GM12891 (cell line): ENCODE data around the gene ZNF688.
A peak's percentile ranks its signal among the peaks of the same experiment; 100 is the strongest.
"Not testable (repeated sequence)": the region's sequence is repeated elsewhere in the genome, so short reads cannot be mapped to it uniquely, and the experiment has no call there.

Experiments used
- DNase-seq: peaks from one replicate; pipeline ENCODE4 v3.0.0; 2011; ENCODE audit warnings: low spot score; ENCODE audit not compliant: insufficient read length
- FAIRE-seq: peaks from 2 replicates; lab custom pipeline; 2011; peaks lifted over from hg19 to GRCh38; lab: Jason Lieb, UNC
- PAX5 ChIP-seq: IDR thresholded peaks from 2 replicates; pipeline ENCODE4 v1.6.1; 2011; ENCODE audit warnings: low read length, moderate library complexity, mild to moderate bottlenecking; ENCODE audit not compliant: insufficient read depth, severe bottlenecking
- POLR2A ChIP-seq: IDR thresholded peaks from 2 replicates; pipeline ENCODE4 v1.6.1; 2011; ENCODE audit warnings: low read depth, low read length, control low read depth
- POLR2AphosphoS5 ChIP-seq: IDR thresholded peaks from 2 replicates; pipeline ENCODE4 v1.6.1; 2011; ENCODE audit warnings: low read depth, low read length, control low read depth
- POU2F2 ChIP-seq: IDR thresholded peaks from 2 replicates; pipeline ENCODE4 v1.6.1; 2011; ENCODE audit warnings: low read depth, mild to moderate bottlenecking, control low read depth, low read length, moderate library complexity
- SPI1 ChIP-seq: IDR thresholded peaks from 2 replicates; pipeline ENCODE4 v1.6.1; 2011; ENCODE audit warnings: low read depth, low read length, control low read depth
- TAF1 ChIP-seq: IDR thresholded peaks from 2 replicates; pipeline ENCODE4 v1.6.1; 2011; ENCODE audit warnings: low read depth, low read length, control low read depth

Gene ZNF688

DNA sequence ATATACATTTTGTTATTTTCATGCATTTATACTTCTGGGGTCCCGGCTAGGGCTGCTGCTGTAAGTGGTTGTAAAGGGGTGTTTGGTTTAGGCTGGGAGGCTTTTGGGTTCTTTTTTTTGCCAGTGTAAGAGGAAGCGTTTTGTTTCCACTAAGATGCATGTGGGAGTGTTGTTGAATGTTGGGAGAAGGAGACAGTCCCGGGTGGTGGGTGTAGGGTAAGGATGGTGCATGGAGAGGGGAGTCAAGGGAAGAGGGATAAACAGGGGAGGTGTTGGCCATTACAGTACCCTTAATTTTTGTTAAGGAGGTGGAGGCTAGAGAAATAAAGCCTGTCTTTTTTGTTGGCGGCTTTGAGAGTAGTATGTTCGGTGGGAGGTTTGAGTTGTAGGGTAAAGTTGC lies 28.4 kb downstream of the ZNF688 start:
- FAIRE-seq (no peak), DNase-seq (no peak)
- TF ChIP-seq PAX5 (no peak), POLR2AphosphoS5 (no peak), POU2F2 (no peak), TAF1 (no peak), SPI1 (no peak)

DNA sequence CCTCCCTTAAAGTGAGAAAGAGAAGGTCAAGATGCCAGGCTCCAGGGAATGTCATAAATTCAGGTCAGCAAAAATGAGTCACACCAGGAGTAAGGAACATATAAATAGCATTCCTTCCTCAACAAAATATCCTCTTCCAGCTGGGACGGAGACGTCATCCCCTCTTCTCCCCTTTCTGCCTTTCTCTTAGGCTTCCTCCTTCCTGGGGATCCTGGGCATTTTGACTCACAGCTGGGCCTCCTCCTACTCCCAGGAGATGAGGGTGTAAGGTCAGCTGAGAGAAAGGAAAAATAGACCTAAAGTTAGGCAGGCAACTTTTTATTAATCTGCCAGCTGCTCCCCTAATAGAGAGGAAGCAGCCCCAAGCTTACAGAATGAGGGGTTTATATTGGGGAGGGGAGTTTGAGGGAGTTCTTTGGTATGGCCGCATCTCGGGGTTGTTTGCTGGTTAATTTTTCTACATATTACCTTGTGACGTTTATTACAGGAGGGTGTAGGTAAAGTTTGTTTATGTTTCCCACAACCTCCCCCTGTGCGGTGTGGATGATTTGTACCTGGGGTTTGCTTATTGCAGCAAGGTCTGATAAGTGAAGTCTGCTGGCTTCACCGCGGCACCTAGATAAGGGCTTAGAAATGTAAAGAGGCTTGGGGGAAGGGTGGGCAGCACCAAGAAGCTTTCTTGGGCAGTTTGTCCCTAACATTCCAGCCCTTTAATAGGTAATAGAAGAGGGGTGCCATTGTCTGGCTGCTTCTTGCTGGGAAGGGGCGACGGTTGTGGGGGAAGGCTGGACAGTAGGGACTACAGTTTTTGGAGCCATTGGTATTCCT lies 29.8 kb downstream of the ZNF688 start:
- no peak for DNase-seq
- FAIRE-seq: no peak
- no peak for TF ChIP-seq POU2F2
- TF ChIP-seq POLR2AphosphoS5: no peak
- no peak for TF ChIP-seq POLR2A

DNA sequence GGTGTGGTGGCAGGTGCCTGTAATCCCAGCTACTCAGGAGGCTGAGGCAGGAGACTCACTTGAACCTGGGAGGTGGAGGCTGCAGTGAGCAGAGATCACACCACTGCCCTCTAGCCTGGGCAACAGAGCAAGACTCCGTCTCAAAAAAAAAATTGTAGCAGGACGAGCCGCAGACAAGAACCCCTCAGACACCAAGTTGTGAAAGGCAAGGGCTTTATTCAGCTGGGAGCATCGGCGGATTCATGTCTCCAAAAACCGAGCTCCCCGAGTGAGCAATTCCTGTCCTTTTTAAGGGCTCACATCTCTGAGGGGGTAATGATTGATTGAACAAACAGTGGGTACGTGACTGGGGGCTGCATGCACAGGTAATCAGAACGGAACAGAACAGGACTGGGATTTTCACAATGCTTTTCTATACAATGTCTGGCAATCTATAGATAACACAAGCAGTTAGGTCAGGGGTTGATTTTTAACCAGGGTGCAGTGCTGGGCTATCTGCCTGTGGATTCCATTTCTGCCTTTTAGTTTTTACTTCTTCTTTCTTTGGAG lies 30.5 kb downstream of the ZNF688 start:
- not testable (repeated sequence) for DNase-seq, FAIRE-seq

DNA sequence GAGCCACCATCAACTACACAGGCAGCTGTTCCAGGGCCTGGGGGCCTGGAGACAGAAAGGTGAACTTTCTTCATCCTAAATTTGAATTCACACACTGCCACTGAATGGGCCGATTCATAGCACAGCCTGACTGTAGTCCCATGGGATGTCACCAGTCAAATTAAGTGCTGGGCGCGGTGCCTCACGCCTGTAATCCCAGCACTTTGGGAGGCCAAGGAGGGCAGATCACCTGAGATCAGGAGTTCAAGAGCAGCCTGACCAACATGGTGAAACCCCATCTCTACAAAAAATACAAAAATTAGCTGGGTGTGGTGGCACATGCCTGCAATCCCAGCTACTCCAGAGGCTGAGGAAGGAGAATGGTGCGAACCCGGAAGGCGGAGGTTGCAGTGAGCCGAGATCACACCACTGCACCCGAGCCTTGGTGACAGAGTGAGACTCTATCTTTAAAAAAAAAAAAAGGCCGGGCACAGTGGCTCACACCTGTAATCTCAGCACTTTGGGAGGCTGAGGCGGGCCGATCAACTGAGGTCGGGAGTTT lies 31.5 kb downstream of the ZNF688 start:
- not testable (repeated sequence) for FAIRE-seq, DNase-seq

DNA sequence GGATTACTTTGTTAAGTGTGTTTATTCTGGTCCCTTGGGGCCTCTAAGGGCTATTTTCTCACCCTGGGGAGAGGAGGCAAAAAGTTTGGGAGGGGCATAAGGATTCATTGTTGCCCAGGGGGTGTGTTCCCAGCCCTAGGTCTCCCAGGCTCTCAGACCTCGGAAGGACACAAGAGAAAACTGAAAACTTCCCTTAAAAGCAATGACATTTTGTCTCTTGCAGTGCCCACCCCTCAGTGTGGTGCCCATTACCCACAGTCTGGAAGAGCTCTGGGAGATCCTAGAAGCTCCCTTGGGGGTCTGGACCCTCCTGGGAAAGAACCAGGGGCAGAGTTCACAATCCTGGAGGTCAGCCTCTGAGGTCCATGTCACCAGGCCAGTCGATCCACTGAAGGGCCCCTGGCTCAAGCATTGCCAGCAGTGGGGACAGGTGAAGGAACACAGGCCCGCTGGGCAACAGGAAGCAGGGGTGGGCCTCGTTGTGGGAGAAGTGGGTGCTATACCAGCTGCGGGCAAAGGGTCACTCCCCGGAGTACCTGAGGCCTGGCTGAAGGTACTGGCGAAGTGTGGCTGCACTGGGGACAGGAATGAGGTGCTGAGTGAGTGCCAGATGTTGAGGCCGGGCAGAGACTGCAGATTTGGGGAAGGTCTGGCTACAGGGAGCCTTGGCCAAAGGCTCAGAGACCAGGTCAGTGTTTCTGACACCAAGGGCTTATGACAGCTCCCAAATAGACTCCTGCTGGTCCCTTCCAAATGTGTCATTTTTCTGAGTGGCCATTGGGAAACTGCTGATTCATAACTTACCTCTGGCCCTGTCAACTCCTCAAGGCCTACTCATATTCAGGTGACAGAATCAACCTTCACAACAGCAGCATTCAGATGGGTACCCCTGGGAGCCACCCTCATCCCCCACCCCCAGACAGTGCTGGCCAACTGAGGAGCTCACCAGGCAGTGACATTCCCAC lies 32.2 kb downstream of the ZNF688 start:
- TF ChIP-seq PAX5 (no peak), TAF1 (no peak), POLR2AphosphoS5 (no peak), SPI1 (no peak), POU2F2 (no peak), POLR2A (no peak)
- DNase-seq (no peak), FAIRE-seq (no peak)

DNA sequence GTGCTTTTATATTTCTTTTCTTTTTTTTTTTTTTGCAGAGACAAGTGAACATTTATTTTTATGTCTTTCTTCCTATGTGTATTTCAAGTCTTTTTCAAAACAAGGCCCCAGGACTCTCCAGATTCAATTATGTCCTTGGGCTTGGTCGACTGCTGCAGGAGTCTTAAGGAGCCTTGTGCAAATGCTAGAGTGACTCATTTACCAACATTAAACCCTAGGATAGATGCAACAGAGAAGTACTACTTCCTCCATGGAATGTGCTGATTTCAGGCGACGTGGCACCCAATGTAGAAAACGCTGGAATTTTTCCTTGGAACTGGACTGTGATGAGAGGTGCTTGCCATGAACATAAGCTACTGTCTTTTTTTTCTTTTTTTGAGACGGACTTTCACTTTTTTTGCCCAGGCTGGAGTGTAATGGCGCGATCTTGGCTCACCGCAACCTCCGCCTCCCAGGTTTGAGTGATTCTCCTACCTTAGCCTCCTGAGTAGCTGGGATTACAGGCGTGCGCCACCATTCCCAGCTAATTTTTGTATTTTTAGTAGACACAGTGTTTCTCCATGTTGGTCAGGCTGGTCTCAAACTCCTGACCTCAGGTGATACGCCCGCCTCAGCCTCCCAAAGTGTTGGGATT lies 35.0 kb downstream of the ZNF688 start:
- not testable (repeated sequence) for FAIRE-seq, DNase-seq

DNA sequence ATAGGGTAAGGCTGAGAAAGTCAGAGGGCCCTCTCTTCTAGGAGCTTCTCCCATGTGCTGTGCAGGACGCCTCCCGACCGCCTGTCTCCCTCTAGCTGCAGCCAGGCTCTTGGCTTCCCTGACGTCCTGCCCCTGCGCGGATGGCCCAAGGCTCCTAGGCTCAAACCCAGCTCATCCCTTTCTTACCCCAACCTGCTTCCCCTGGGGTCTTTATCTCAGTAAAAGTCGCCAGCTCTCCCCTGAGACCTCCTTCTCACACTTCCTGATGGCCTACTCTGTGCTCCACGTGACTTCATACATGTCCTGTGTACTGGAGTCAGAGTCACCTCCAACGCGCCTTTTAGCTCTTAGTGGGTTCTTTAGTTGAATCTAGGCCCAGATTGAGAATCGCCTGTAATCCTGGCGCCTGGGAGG lies 35.7 kb downstream of the ZNF688 start:
- TF ChIP-seq TAF1 (peak; percentile 77), SPI1 (no peak), POLR2AphosphoS5 (peak; percentile 64; the same call in 1 of the 2 replicates), PAX5 (no peak), POLR2A (peak; percentile 73), POU2F2 (no peak)
- DNase-seq (peak; percentile 71), FAIRE-seq (peak; percentile 43)

DNA sequence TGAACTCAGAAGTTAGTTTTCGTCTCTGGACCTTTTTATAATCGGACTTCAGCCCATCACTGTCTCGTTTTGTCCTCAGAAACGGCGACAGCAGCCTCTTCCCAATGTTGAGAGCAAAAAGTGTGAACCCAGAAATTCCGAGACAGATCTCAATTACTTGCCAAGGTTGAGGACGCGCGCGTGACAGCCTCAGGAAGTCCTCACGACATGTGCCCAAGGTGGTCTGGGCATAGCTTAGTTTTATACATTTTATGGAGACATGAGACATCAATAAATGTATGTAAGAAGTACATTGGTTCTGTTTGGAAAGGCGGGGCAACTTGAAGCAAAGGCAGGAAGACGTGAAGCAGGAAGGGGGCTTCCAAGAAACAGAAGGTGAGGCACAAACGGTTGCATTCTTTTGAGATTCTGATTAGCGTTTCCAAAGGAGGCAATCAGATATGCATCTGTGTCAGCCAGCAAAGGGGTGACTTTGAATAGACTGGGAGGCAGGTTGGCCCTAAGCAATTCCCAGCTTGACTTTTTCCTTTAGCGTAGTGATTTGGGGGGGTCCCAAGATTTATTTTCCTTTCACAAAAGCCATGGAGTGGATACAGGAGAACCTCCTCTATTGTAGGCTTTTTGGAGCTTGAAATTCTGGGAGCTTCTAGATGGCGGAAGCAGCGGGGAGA lies 36.3 kb downstream of the ZNF688 start:
- DNase-seq (no peak), FAIRE-seq (peak; percentile 5)
- peak; percentile 86 for TF ChIP-seq POLR2A
- TF ChIP-seq POLR2AphosphoS5: peak; percentile 43
- TF ChIP-seq SPI1: no peak

DNA sequence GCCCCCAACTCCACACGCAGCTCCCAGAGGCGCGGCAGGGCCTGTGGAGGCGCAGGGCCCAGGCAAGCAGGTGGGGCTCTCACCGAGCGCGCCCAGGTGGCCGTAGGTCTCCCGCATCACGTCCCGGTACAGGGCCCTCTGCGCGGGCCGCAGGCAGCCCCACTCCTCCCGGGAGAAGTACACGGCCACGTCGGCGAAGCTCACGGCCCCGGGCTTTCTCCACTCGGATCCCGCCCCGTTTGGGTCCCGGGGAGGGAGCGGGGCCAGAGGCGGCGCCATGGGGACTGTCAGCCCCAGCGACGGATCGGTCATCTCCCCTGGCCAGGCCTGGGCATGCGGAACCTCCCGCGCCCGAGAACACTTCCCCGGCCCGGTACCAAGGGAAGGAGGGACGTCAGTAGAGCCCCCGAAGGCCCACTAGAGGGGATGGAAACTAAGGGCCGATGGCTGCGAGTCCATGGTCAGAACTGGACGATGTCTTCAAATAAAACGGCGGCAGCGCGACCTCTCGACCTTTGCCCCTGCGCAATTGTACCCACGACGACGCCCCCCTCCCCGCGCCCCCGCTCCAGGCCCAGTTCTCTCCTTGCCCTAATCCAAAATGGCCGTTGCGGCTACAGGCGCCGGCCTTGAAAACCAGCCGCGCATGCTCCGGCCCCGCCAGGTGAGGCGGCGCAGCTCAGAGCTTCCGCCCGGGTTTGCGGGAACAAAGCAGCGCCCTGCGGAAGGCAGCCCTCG lies 37.0 kb downstream of the ZNF688 start, which contains the start of gene ZNF747:
ZNF747 (minus strand) TSS at position 491 of the 738 bp plus-strand sequence; CDS start at position 312, 179 bp downstream.
- peak; percentile 83 for TF ChIP-seq POLR2AphosphoS5
- TF ChIP-seq TAF1: peak; percentile 74
- TF ChIP-seq PAX5: no peak
- TF ChIP-seq POLR2A: peak; percentile 14; the same call in 1 of the 2 replicates
- TF ChIP-seq SPI1: peak; percentile 24; the same call in 1 of the 2 replicates
- TF ChIP-seq POU2F2: peak; percentile 21; the same call in 1 of the 2 replicates
- FAIRE-seq: peak; percentile 82
- DNase-seq: peak; percentile 90
